Type B pancreatic cell (in vitro differentiated cells): ENCODE measurements around the gene ACHE. TPM values are rescaled to one million over a fixed set of nuclear protein-coding genes. Genes with fewer than 3 reads are reported as not detected.

ENCODE experiments used
- DNase-seq: peaks from one replicate; pipeline ENCODE4 v3.0.0; 2021; ENCODE audit warnings: mixed read lengths; ENCODE audit not compliant: unreplicated experiment; ENCODE audit errors: extremely low spot score
- H3K27ac Mint-ChIP-seq: 2 replicates; pipeline ENCODE4 v1.8.0; 2021; ENCODE audit warnings: mild to moderate bottlenecking, mixed read lengths
- H3K27me3 Mint-ChIP-seq: 2 replicates; pipeline ENCODE4 v1.8.0; 2021; ENCODE audit warnings: mixed read lengths
- H3K36me3 Mint-ChIP-seq: 2 replicates; pipeline ENCODE4 v1.8.0; 2021; ENCODE audit warnings: mixed read lengths
- H3K4me1 Mint-ChIP-seq: one replicate; pipeline ENCODE4 v1.8.0; 2021; ENCODE audit warnings: mixed read lengths; ENCODE audit not compliant: unreplicated experiment
- H3K4me3 Mint-ChIP-seq: 2 replicates; pipeline ENCODE4 v1.8.0; 2021; ENCODE audit warnings: mild to moderate bottlenecking, mixed read lengths
- H3K9me3 Mint-ChIP-seq: 2 replicates; pipeline ENCODE4 v1.8.0; 2021; ENCODE audit warnings: mixed read lengths
- CTCF ChIP-seq: fragments of 200-600 bp; sonication (generic); conservative IDR thresholded peaks from 2 replicates; pipeline ENCODE4 v1.5.0; 2021; ENCODE audit warnings: antibody characterized with exemption, mild to moderate bottlenecking
- total RNA-seq: library from RNA; stranded (reverse); gene quantifications from 2 replicates; pipeline ENCODE4 v1.2.1, GENCODE V29; 2021; ENCODE audit warnings: low replicate concordance

ACHE gene
- total RNA-seq, 1 donor from 2014 or later, result 7.1 TPM

- H3K4me1 Mint-ChIP-seq, result peaks cover 34% of the 10 kb centered on the region
- TF ChIP-seq CTCF, result no peak
- H3K9me3 Mint-ChIP-seq, result no peaks in the 10 kb centered on the region
- no peaks in the 10 kb centered on the region for H3K27me3 Mint-ChIP-seq
- H3K27ac Mint-ChIP-seq, result no peak overlapping the region
- H3K4me3 Mint-ChIP-seq, result no peak overlapping the region
- peaks cover 45% of the 10 kb centered on the region for H3K36me3 Mint-ChIP-seq
- no peak for DNase-seq
These were observed 13.5 kb downstream of the ACHE start for GRCh38 chr7:100882201-100882600.

- no peak overlapping the region for H3K4me3 Mint-ChIP-seq
- peaks cover 37% of the 10 kb centered on the region for H3K4me1 Mint-ChIP-seq
- H3K27ac Mint-ChIP-seq, result no peak overlapping the region
- H3K9me3 Mint-ChIP-seq, result no peaks in the 10 kb centered on the region
- no peaks in the 10 kb centered on the region for H3K27me3 Mint-ChIP-seq
- peaks cover 44% of the 10 kb centered on the region for H3K36me3 Mint-ChIP-seq
- no peak for DNase-seq
- no peak for TF ChIP-seq CTCF
These were observed 14.6 kb downstream of the ACHE start for GRCh38 chr7:100881136-100881535.

- no peaks in the 10 kb centered on the region for H3K27me3 Mint-ChIP-seq
- H3K9me3 Mint-ChIP-seq, result no peaks in the 10 kb centered on the region
- H3K4me3 Mint-ChIP-seq, result no peak overlapping the region
- no peak for DNase-seq
- peaks cover 41% of the 10 kb centered on the region for H3K36me3 Mint-ChIP-seq
- H3K27ac Mint-ChIP-seq, result peak overlapping the region; percentile 56
- H3K4me1 Mint-ChIP-seq, result peaks cover 36% of the 10 kb centered on the region
- no peak for TF ChIP-seq CTCF
These were observed 15.0 kb downstream of the ACHE start for GRCh38 chr7:100880645-100881044.

- no peak for DNase-seq
- no peak for TF ChIP-seq CTCF
- H3K4me1 Mint-ChIP-seq, result peaks cover 37% of the 10 kb centered on the region
- peaks cover 41% of the 10 kb centered on the region for H3K36me3 Mint-ChIP-seq
- H3K27ac Mint-ChIP-seq, result peak overlapping the region; percentile 52
- peak overlapping the region; percentile 1 for H3K4me3 Mint-ChIP-seq
- H3K9me3 Mint-ChIP-seq, result no peaks in the 10 kb centered on the region
- no peaks in the 10 kb centered on the region for H3K27me3 Mint-ChIP-seq
These were observed 15.9 kb downstream of the ACHE start for GRCh38 chr7:100879685-100880261.

- Mint-ChIP-seq H3K4me1 (peaks cover 42% of the 10 kb centered on the region), H3K9me3 (no peaks in the 10 kb centered on the region), H3K27me3 (no peaks in the 10 kb centered on the region), H3K27ac (peak overlapping the region; percentile 52), H3K4me3 (peak overlapping the region; percentile 47), H3K36me3 (peaks cover 38% of the 10 kb centered on the region)
- TF ChIP-seq CTCF, result no peak
- DNase-seq, result no peak
These were observed 17.0 kb downstream of the ACHE start for GRCh38 chr7:100878685-100879084.

- no peak for TF ChIP-seq CTCF
- no peak for DNase-seq
- peaks cover 42% of the 10 kb centered on the region for H3K4me1 Mint-ChIP-seq
- peaks cover 40% of the 10 kb centered on the region for H3K36me3 Mint-ChIP-seq
- H3K4me3 Mint-ChIP-seq, result peak overlapping the region; percentile 47
- H3K9me3 Mint-ChIP-seq, result no peaks in the 10 kb centered on the region
- H3K27me3 Mint-ChIP-seq, result no peaks in the 10 kb centered on the region
- peak overlapping the region; percentile 14 for H3K27ac Mint-ChIP-seq
These were observed 17.7 kb downstream of the ACHE start for GRCh38 chr7:100878013-100878412.
